Measurements from ENCODE around the gene OR52E1. TPM values are rescaled to one million over a fixed set of nuclear protein-coding genes. Genes with fewer than 3 reads are reported as not detected.

OR52E1 gene
- total RNA-seq, 2 donors from 2014 or later: not detected

- no peak for DNase-seq (ENCODE audit: low spot score)
- no peaks in the 10 kb centered on the region for H3K36me3 ChIP-seq
- no peak for TF ChIP-seq POLR2AphosphoS5 (IDR thresholded peaks at IDR 0.05)
- TF ChIP-seq POLR2A (IDR thresholded peaks at IDR 0.05): no peak
- no peak for TF ChIP-seq CTCF (IDR thresholded peaks at IDR 0.05)
- no peaks in the 10 kb centered on the region for H3K4me1 ChIP-seq (replicated peaks)
- no peaks in the 10 kb centered on the region for H3K27me3 ChIP-seq (replicated peaks; ENCODE audit: insufficient read depth)
- H3K4me3 ChIP-seq: no peak overlapping the region
- H3K9me3 ChIP-seq: no peaks in the 10 kb centered on the region
- intact Hi-C loops (cut with DNase I): no loop called here
- H3K27ac ChIP-seq: no peak overlapping the region
Measured at GRCh38 chr11:5088556-5088955, 19.2 kb downstream of the OR52E1 start.

- no peaks in the 10 kb centered on the region for H3K27me3 ChIP-seq (replicated peaks; ENCODE audit: insufficient read depth)
- no peak overlapping the region for H3K27ac ChIP-seq
- no peaks in the 10 kb centered on the region for H3K9me3 ChIP-seq
- no peak overlapping the region for H3K4me3 ChIP-seq
- intact Hi-C loops (cut with DNase I): no loop called here
- H3K36me3 ChIP-seq: no peaks in the 10 kb centered on the region
- TF ChIP-seq CTCF (IDR thresholded peaks at IDR 0.05) (no peak), POLR2A (IDR thresholded peaks at IDR 0.05) (no peak), POLR2AphosphoS5 (IDR thresholded peaks at IDR 0.05) (no peak)
- WGBS: 88% methylated on average over 1 of the region's 1 CpG
- DNase-seq (ENCODE audit: low spot score): no peak
- H3K4me1 ChIP-seq (replicated peaks): no peaks in the 10 kb centered on the region
Measured at GRCh38 chr11:5090668-5091067, 21.3 kb downstream of the OR52E1 start.

- TF ChIP-seq POLR2AphosphoS5 (IDR thresholded peaks at IDR 0.05): no peak
- no peak for TF ChIP-seq POLR2A (IDR thresholded peaks at IDR 0.05)
- no peak for TF ChIP-seq CTCF (IDR thresholded peaks at IDR 0.05)
- no peak overlapping the region for H3K27ac ChIP-seq
- no peaks in the 10 kb centered on the region for H3K9me3 ChIP-seq
- no peak overlapping the region for H3K4me3 ChIP-seq
- H3K36me3 ChIP-seq: no peaks in the 10 kb centered on the region
- no peaks in the 10 kb centered on the region for H3K27me3 ChIP-seq (replicated peaks; ENCODE audit: insufficient read depth)
- intact Hi-C loops (cut with DNase I): no loop called here
- no peaks in the 10 kb centered on the region for H3K4me1 ChIP-seq (replicated peaks)
- DNase-seq (ENCODE audit: low spot score): no peak
- WGBS: 85% methylated on average over 8 of the region's 8 CpGs
Measured at GRCh38 chr11:5092821-5093585, 23.6 kb downstream of the OR52E1 start.

- Histone ChIP-seq H3K27me3 (replicated peaks; ENCODE audit: insufficient read depth) (no peaks in the 10 kb centered on the region), H3K9me3 (no peaks in the 10 kb centered on the region), H3K4me1 (replicated peaks) (no peaks in the 10 kb centered on the region), H3K27ac (no peak overlapping the region), H3K36me3 (no peaks in the 10 kb centered on the region), H3K4me3 (no peak overlapping the region)
- TF ChIP-seq CTCF (IDR thresholded peaks at IDR 0.05): no peak
- no peak for TF ChIP-seq POLR2AphosphoS5 (IDR thresholded peaks at IDR 0.05)
- no peak for TF ChIP-seq POLR2A (IDR thresholded peaks at IDR 0.05)
- intact Hi-C loops (cut with DNase I): no loop called here
- DNase-seq (ENCODE audit: low spot score): no peak
- WGBS: 83% methylated on average over 2 of the region's 2 CpGs
Measured at GRCh38 chr11:5096011-5096410, 26.6 kb downstream of the OR52E1 start.

GRCh38 chr11:5102246-5102645, 32.9 kb downstream of the OR52E1 start:
- no peaks in the 10 kb centered on the region for H3K4me1 ChIP-seq (replicated peaks)
- no peaks in the 10 kb centered on the region for H3K9me3 ChIP-seq
- no peak overlapping the region for H3K4me3 ChIP-seq
- TF ChIP-seq CTCF (IDR thresholded peaks at IDR 0.05): no peak
- TF ChIP-seq POLR2A (IDR thresholded peaks at IDR 0.05): no peak
- no peak for TF ChIP-seq POLR2AphosphoS5 (IDR thresholded peaks at IDR 0.05)
- no peaks in the 10 kb centered on the region for H3K27me3 ChIP-seq (replicated peaks; ENCODE audit: insufficient read depth)
- WGBS: 37% methylated on average over 2 of the region's 2 CpGs
- DNase-seq (ENCODE audit: low spot score): no peak
- H3K27ac ChIP-seq: no peak overlapping the region
- intact Hi-C loops (cut with DNase I): no loop called here
- no peaks in the 10 kb centered on the region for H3K36me3 ChIP-seq

Measured in prostate gland (tissue), 2 donors.